Measurements from ENCODE around the gene TBC1D4.

DNA sequence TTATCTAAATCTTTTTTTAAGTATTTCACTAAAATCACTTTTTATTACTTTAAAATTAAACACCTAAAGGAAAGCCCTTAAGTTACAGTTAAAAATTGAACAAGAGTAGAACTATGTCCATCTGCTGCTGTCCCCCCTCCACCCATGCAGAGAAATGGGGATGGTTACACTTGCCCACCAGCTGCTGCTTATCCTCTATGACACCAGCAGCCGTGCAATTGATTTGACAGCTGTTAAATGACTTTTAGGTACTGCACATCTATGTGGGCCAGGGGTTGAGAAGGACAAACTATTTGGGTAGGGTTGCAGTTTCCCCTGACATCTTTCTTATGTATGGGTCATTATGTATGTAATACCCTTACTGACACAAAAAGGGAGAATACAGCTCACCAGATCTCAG is 77.2 kb downstream of the TBC1D4 start:
- no peak for TF ChIP-seq POLR2A (IDR thresholded peaks at IDR 0.05)
- TF ChIP-seq, protein P1, sequence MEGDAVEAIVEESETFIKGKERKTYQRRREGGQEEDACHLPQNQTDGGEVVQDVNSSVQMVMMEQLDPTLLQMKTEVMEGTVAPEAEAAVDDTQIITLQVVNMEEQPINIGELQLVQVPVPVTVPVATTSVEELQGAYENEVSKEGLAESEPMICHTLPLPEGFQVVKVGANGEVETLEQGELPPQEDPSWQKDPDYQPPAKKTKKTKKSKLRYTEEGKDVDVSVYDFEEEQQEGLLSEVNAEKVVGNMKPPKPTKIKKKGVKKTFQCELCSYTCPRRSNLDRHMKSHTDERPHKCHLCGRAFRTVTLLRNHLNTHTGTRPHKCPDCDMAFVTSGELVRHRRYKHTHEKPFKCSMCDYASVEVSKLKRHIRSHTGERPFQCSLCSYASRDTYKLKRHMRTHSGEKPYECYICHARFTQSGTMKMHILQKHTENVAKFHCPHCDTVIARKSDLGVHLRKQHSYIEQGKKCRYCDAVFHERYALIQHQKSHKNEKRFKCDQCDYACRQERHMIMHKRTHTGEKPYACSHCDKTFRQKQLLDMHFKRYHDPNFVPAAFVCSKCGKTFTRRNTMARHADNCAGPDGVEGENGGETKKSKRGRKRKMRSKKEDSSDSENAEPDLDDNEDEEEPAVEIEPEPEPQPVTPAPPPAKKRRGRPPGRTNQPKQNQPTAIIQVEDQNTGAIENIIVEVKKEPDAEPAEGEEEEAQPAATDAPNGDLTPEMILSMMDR (IDR thresholded peaks at IDR 0.05) = no peak

Data from uterus (tissue), 2 donors.